H1 (cell line): ENCODE data around the gene CEP97. TPM values are rescaled to one million over a fixed set of nuclear protein-coding genes. Genes with fewer than 3 reads are reported as not detected.

Experiments
- EGR1 ChIP-seq: IDR thresholded peaks from 2 replicates; pipeline ENCODE4 v1.6.1; 2011; ENCODE audit warnings: low read depth, low read length, borderline replicate concordance
- EP300 ChIP-seq, 2 experiments: IDR thresholded peaks; 1 replicate in 1 of 2; 2 replicates in 1 of 2; pipeline ENCODE4 v1.6.1; 2011 to 2012; ENCODE audit warnings: low read depth in 2 of 2, low read length in 2 of 2, mild to moderate bottlenecking in 2 of 2, borderline replicate concordance in 1 of 2, inconsistent platforms in 1 of 2, moderate library complexity in 1 of 2
- NRF1 ChIP-seq: IDR thresholded peaks from 2 replicates; pipeline ENCODE4 v1.6.1; 2011; ENCODE audit warnings: mild to moderate bottlenecking, low read depth, low read length, improper control_type of control experiment
- SP1 ChIP-seq: IDR thresholded peaks from 2 replicates; pipeline ENCODE4 v1.6.1; 2011; ENCODE audit warnings: low read depth, low read length
- SRF ChIP-seq: IDR thresholded peaks from 2 replicates; pipeline ENCODE4 v1.6.1; 2011; ENCODE audit warnings: mild to moderate bottlenecking, low read depth, low read length, moderate library complexity
- polyA plus RNA-seq, 7 experiments: library from polyadenylated mRNA; depleted of rRNA in 3 of 7; stranded (reverse) in 5 of 7; unstranded in 2 of 7; fragments of >200 nt in 5 of 7; fragments of 200-250 nt in 2 of 7; gene quantifications; 1 replicate in 5 of 7; 2 replicates in 1 of 7; 4 replicates in 1 of 7; pipeline versions ENCODE4 v1.2.1 to v1.2.3, GENCODE V29; 2011 to 2013; ENCODE audit warnings: missing spikeins in 2 of 7, mixed read lengths in 2 of 7
- total RNA-seq: library from RNA; stranded (reverse); fragmentation: NEBNext Ultra II Directional; extraction: Animal tissue kit (Norgen Biotek cat#: 25700); gene quantifications from 2 replicates; pipeline ENCODE4 v1.2.1, GENCODE V29; 2021
- TF ChIP-seq, protein P1 (sequence below), 3 experiments: IDR thresholded peaks; 1 replicate in 2 of 3; 2 replicates in 1 of 3; pipeline versions ENCODE4 v1.5.1 to v1.6.1; 2011; ENCODE audit warnings: low read length in 3 of 3, mild to moderate bottlenecking in 3 of 3, inconsistent platforms in 2 of 3, low read depth in 1 of 3, moderate library complexity in 1 of 3; ENCODE audit not compliant: insufficient read depth in 1 of 3; ENCODE audit errors: control extremely low read depth in 1 of 3

CEP97 gene
- total and polyA plus RNA-seq, 2 of the 8 experiments (the other 6 are each of a cell fraction or from before 2014, with no cell fraction given): 1.6 to 13.2 TPM

DNA sequence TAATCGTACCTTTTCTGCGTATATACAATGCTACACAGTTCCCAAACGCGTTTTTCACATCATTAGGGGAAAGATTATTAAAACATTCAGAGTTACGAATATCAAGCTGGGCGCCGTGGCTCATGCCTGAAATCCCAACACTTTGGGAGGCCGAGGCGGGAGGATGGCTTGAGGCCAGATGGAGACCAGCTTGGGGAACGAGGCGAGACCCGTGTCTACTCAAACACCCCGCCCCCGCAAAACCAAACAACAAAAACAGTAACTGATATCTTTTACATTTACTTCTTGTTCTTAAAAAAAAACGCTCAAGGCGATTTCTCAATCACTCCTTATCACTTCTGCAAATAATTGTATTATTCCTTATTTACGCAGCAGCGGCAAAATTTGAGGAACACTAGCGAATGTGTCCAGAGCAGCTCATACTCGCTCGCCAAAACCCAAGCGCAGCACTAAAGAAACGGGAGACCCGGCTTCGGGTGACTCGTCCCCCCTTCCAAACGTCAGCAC lies 48.7 kb upstream of the CEP97 start (continued):
- TF ChIP-seq SRF (no peak), EP300 (IDR thresholded peaks at IDR 0.05; ENCODE audit: borderline replicate concordance in 1 of 2, low read depth in 2 of 2, low read length in 2 of 2) (no peak), SP1 (no peak), EGR1 (peak; percentile 86), NRF1 (no peak)
- TF ChIP-seq, protein P1, sequence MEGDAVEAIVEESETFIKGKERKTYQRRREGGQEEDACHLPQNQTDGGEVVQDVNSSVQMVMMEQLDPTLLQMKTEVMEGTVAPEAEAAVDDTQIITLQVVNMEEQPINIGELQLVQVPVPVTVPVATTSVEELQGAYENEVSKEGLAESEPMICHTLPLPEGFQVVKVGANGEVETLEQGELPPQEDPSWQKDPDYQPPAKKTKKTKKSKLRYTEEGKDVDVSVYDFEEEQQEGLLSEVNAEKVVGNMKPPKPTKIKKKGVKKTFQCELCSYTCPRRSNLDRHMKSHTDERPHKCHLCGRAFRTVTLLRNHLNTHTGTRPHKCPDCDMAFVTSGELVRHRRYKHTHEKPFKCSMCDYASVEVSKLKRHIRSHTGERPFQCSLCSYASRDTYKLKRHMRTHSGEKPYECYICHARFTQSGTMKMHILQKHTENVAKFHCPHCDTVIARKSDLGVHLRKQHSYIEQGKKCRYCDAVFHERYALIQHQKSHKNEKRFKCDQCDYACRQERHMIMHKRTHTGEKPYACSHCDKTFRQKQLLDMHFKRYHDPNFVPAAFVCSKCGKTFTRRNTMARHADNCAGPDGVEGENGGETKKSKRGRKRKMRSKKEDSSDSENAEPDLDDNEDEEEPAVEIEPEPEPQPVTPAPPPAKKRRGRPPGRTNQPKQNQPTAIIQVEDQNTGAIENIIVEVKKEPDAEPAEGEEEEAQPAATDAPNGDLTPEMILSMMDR (IDR thresholded peaks at IDR 0.05; ENCODE audit: control extremely low read depth in 1 of 3, insufficient read depth in 1 of 3, low read depth in 1 of 3, low read length in 3 of 3): no peak
